K562 (cell line): ENCODE results near the gene GPSM3. TPM values are rescaled to one million over a fixed set of nuclear protein-coding genes. Genes with fewer than 3 reads are reported as not detected.

ENCODE experiments used
- ARID1B ChIP-seq: fragments of 450-650 bp; IDR thresholded peaks from 2 replicates; pipeline ENCODE4 v1.6.1; 2016; ENCODE audit warnings: antibody characterized with exemption, mild to moderate bottlenecking, inconsistent platforms
- BRD4 ChIP-seq: fragments of 200-600 bp; sonication (generic); IDR thresholded peaks from 2 replicates; pipeline ENCODE4 v1.6.1; 2017; ENCODE audit warnings: inconsistent platforms
- CAMTA2 ChIP-seq: fragments of 250-450 bp; sonication (Bioruptor Pico); conservative IDR thresholded peaks from 2 replicates; pipeline ENCODE4 v1.5.1; 2022
- DMBX1 ChIP-seq: fragments of 250-450 bp; sonication (Bioruptor Pico); IDR thresholded peaks from 2 replicates; pipeline ENCODE4 v1.8.0; 2022; ENCODE audit warnings: inconsistent platforms, mild to moderate bottlenecking, moderate library complexity, borderline replicate concordance
- EP400 ChIP-seq: fragments of 450-650 bp; IDR thresholded peaks from 2 replicates; pipeline ENCODE4 v1.6.1; 2017; ENCODE audit warnings: antibody characterized with exemption, mild to moderate bottlenecking, moderate library complexity
- FOSL1 ChIP-seq: fragments of 200-800 bp; sonication (Bioruptor generic); conservative IDR thresholded peaks from 2 replicates; pipeline ENCODE4 v1.6.1; 2016; ENCODE audit warnings: missing genetic modification characterization, missing compliant biosample characterization
- MBD2 ChIP-seq: sonication (generic); IDR thresholded peaks from 2 replicates; pipeline ENCODE4 v1.6.1; 2016; ENCODE audit warnings: low read depth, borderline replicate concordance
- NONO ChIP-seq, 2 experiments: fragments of 200-400 bp in 1 of 2; fragments of 450-650 bp in 1 of 2; formaldehyde crosslinking in 1 of 2; IDR thresholded peaks; 2 replicates each; pipeline ENCODE4 v1.6.1; 2017; ENCODE audit warnings: low read depth in 2 of 2, mild to moderate bottlenecking in 2 of 2, moderate library complexity in 2 of 2, low read length in 1 of 2
- RBFOX2 ChIP-seq: fragments of 200-400 bp; formaldehyde crosslinking; IDR thresholded peaks from 2 replicates; pipeline ENCODE4 v1.6.1; 2017; ENCODE audit warnings: low read depth, mild to moderate bottlenecking, low read length, moderate library complexity
- STAT5B ChIP-seq: fragments of 250-450 bp; sonication (Bioruptor Pico); IDR thresholded peaks from 2 replicates; pipeline ENCODE4 v1.8.0; 2021; ENCODE audit warnings: mild to moderate bottlenecking, inconsistent platforms
- ZNF263 ChIP-seq: sonication (generic); formaldehyde crosslinking; IDR thresholded peaks from 2 replicates; pipeline ENCODE4 v1.8.0; 2022; ENCODE audit warnings: mild to moderate bottlenecking, missing genetic modification reagents, borderline replicate concordance
- ZNF395 ChIP-seq: fragments of 200-800 bp; sonication (Bioruptor generic); IDR thresholded peaks from 2 replicates; pipeline ENCODE4 v1.6.1; 2017; ENCODE audit warnings: missing genetic modification characterization, missing compliant biosample characterization
- ZNF444 ChIP-seq: fragments of 250-450 bp; sonication (Bioruptor Pico); IDR thresholded peaks from 2 replicates; pipeline ENCODE4 v1.4.0; 2020; ENCODE audit warnings: mild to moderate bottlenecking, moderate library complexity
- ZNF449 ChIP-seq: fragments of 250-450 bp; sonication (Bioruptor Pico); IDR thresholded peaks from 2 replicates; pipeline ENCODE4 v1.8.0; 2022; ENCODE audit warnings: moderate library complexity, mild to moderate bottlenecking, inconsistent platforms
- polyA plus RNA-seq, 8 experiments: library from polyadenylated mRNA; depleted of rRNA in 4 of 8; stranded (reverse) in 5 of 8; unstranded in 3 of 8; fragments of >200 nt; fragmentation: Nextera tagmentation in 2 of 8; fragmentation: Illumina TruSeq in 1 of 8; extraction: Ambion mirVana in 2 of 8; extraction: Trizol in 1 of 8; gene quantifications; 2 replicates each; pipeline versions ENCODE4 v1.2.1 to v1.2.3, GENCODE V29; 2011 to 2014; ENCODE audit warnings: inconsistent platforms in 1 of 8, missing spikeins in 1 of 8
- total RNA-seq, 7 experiments: library from RNA; depleted of rRNA in 6 of 7; stranded (reverse); fragments of >200 nt in 6 of 7; fragmentation: Illumina TruSeq in 2 of 7; extraction: Trizol in 2 of 7; gene quantifications; 2 replicates each; pipeline versions ENCODE4 v1.2.1 to v1.2.3, GENCODE V29; 2011 to 2021; ENCODE audit warnings: low replicate concordance in 1 of 7
- TF ChIP-seq, protein P1 (sequence below): fragments of 450-650 bp; IDR thresholded peaks from 2 replicates; pipeline ENCODE4 v1.6.1; 2018; ENCODE audit warnings: mild to moderate bottlenecking, low read depth; ENCODE audit not compliant: partially characterized antibody
- TF ChIP-seq, protein P2 (sequence below): fragments of 450-650 bp; formaldehyde crosslinking; IDR thresholded peaks from 2 replicates; pipeline ENCODE4 v1.4.0; 2022; ENCODE audit warnings: missing genetic modification characterization

GPSM3 gene
- total and polyA plus RNA-seq, 9 of the 15 experiments (the other 6 are each of a cell fraction or from before 2014, with no cell fraction given): 5.3 to 42.6 (median 24.4) TPM

- TF ChIP-seq MBD2 (peak; percentile 41; the same call in 1 of the 2 replicates), RBFOX2 (0 out of 2 replicates have a peak, but pooled peaks have one; percentile 33), CAMTA2 (CRISPR knock-in tag) (0 out of 2 replicates have a peak, but pooled peaks have one; percentile 64), STAT5B (CRISPR knock-in tag) (no peak), ZNF449 (no peak), ZNF395 (CRISPR knock-in tag) (peak; percentile 63; the same call in 1 of the 2 replicates), EP400 (peak; percentile 71), ARID1B (peak; percentile 79), FOSL1 (0 out of 2 replicates have a peak, but pooled peaks have one; percentile 29), ZNF263 (CRISPR knock-in tag) (peak; percentile 100), DMBX1 (peak; percentile 40; the same call in 1 of the 2 replicates), NONO (IDR thresholded peaks at IDR 0.05; ENCODE audit: low read depth in 2 of 2, low read length in 1 of 2) (0 out of 4 replicates have a peak, but pooled peaks of 1 of the 2 experiments have one; percentile 28), BRD4 (peak; percentile 90; the same call in 1 of the 2 replicates), ZNF444 (CRISPR knock-in tag) (peak; percentile 68)
- TF ChIP-seq, protein P1, sequence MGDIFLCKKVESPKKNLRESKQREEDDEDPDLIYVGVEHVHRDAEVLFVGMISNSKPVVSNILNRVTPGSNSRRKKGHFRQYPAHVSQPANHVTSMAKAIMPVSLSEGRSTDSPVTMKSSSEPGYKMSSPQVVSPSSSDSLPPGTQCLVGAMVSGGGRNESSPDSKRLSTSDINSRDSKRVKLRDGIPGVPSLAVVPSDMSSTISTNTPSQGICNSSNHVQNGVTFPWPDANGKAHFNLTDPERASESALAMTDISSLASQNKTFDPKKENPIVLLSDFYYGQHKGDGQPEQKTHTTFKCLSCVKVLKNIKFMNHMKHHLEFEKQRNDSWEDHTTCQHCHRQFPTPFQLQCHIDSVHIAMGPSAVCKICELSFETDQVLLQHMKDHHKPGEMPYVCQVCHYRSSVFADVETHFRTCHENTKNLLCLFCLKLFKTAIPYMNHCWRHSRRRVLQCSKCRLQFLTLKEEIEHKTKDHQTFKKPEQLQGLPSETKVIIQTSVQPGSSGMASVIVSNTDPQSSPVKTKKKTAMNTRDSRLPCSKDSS: no peak
- TF ChIP-seq, protein P2, sequence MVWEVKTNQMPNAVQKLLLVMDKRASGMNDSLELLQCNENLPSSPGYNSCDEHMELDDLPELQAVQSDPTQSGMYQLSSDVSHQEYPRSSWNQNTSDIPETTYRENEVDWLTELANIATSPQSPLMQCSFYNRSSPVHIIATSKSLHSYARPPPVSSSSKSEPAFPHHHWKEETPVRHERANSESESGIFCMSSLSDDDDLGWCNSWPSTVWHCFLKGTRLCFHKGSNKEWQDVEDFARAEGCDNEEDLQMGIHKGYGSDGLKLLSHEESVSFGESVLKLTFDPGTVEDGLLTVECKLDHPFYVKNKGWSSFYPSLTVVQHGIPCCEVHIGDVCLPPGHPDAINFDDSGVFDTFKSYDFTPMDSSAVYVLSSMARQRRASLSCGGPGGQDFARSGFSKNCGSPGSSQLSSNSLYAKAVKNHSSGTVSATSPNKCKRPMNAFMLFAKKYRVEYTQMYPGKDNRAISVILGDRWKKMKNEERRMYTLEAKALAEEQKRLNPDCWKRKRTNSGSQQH (CRISPR knock-in tag): peak; percentile 93
These were observed 2.2 kb downstream of the GPSM3 start, which contains the start of gene PBX2 (continued) for GRCh38 chr6:32190054-32190851.
